ENCODE results near the gene SLC16A9.
"Not testable (repeated sequence)": the region's sequence is repeated elsewhere in the genome, so short reads cannot be mapped to it uniquely, and the experiment has no call there.

SLC16A9 gene

GRCh38 chr10:59709395-59710125 lies at the start of gene SLC16A9:
Gene SLC16A9 (minus strand): TSS chr10:59709850. CDS start chr10:59684291, 25,559 bp downstream.
- no peak for DNase-seq (ENCODE audit: low spot score)

GRCh38 chr10:59757966-59758365 lies 48.3 kb upstream of the SLC16A9 start:
- no peak for DNase-seq (ENCODE audit: low spot score)

GRCh38 chr10:59754951-59755350 lies 45.3 kb upstream of the SLC16A9 start:
- no peak for DNase-seq (ENCODE audit: low spot score)

- DNase-seq (ENCODE audit: low spot score), result no peak
Measured at GRCh38 chr10:59753267-59753666, 43.6 kb upstream of the SLC16A9 start, which contains the start of gene MRLN. Gene MRLN (minus strand): TSS chr10:59753455.

DNA sequence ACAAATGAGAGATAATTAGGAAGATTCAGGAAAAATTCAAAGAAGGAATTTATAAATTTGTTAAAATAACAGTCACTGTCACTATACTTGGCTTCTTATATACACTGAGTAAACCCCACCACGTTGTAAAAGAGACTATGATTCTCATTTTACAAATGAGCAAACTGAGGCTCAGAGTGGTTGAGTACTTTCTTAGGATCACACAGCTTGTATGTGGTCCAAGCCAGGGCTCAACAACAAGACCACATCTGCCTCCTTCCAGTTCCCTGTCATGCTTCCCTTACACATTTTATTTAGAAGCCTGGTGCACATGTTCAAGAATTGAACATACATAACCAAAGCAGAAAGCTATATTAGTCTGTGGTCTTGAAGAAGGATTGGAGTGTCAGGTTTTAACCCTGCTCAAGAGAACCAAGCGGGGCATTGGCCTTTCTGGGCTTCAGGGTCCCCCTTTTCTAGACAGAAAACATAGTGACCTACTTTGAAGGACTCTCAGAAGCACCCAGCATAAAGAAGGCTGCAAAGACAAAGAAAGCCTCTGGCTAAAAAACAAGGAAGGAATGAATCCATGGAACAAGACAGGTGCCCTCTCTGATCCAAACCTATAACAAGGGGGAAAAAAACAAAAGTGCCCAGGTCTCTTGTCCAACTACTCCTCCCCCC lies 42.8 kb upstream of the SLC16A9 start:
- DNase-seq (ENCODE audit: low spot score), result no peak

DNA sequence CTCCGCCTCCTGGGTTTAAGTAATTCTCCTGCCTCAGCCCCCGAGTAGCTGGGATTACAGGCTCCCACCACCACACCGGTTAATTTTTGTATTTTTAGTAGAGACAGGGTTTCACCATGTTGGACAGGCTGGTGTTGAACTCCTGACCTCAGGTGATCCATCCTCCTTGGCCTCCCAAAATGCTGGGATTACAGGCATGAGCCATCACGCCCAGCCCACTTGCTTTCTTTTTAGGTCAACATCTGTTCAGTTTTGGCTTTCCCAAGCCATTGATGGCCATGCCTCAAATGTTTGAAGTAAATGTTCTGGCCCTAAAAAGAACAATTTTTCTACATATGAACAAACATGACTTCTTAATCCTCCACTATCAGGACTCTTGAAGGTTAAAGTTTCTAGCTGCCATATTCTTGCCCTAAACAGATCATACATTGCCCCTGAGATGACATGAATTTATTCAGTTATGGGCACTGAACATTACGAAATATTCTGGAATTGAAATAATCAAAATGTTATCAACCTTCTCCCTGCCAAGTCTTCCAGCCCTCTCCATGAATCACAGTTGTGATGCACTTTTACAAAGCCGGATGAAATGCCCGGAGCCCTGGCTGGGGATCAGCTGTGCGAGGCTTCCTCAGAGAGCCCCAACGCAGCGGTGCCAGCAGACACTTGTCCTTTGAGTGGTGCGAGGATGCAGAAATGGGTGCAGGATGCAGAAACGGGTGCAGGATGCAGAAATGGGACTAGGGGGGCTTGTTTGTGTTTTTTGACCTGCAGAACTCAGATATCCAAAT lies 40.7 kb upstream of the SLC16A9 start:
- no peak for DNase-seq (ENCODE audit: low spot score)

DNA sequence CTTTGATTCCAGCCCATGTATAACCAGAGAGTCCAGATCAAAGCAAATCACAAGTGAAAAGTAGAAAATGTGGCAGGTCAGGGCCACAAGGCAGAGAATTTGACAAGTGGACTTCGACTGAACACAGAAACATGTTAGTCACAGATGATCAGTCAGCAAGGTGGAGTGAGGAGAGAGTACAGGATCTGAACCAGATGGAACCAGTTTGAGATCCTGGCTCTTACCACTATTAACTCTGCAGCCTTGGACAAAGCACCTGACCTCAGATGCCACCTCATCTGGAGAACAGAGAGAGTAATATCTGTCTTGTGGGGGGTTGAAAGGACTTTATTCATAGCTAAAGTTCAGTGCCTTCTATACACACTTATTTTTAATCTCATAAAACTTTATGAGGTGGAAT lies 39.2 kb upstream of the SLC16A9 start:
- DNase-seq (ENCODE audit: low spot score), result no peak

DNA sequence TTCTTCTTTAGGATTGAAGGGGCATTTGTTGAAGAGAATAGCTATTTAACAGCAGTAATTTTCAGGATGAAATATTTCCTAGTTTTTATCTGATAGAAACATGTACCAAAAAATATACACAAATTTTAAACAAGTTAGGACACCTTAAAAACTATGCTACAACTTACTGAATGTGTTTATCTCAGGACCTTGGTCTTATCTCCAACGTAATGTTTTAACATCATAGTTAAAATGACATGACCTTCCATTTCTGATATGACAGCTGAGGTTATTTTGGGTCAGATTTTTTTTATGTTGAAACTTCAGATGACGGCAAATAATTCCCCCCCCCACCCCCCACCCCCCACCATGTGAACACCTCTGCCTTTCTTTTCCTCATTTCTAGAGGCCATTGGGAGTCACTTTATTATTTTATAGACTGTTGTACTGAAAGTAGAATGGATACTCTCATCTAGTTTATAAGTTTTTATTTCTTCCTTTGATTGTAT lies 35.6 kb upstream of the SLC16A9 start:
- DNase-seq (ENCODE audit: low spot score), result no peak

- not testable (repeated sequence) for DNase-seq (ENCODE audit: low spot score)
Measured at GRCh38 chr10:59744762-59745161, 35.1 kb upstream of the SLC16A9 start.

- not testable (repeated sequence) for DNase-seq (ENCODE audit: low spot score)
Measured at GRCh38 chr10:59744156-59744555, 34.5 kb upstream of the SLC16A9 start.

DNA sequence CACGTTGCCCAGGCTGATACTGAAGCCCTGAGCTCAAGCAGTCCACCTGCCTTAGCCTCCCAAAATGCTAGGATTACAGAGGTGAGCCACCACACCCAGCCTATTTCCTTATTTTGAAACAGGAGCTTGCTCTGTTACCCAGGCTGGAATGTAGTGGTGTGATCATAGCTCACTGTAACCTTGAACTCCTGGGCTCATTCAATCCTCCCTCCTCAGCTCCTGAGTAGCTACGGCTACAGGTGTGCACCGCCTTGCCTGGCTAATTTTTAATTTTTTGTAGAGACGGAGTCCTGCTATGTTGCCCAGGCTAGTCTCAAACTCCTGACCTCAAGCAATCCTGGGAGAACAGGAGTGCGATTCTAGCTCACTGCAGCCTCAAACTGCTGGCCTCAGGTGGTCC lies 31.9 kb upstream of the SLC16A9 start:
- no peak for DNase-seq (ENCODE audit: low spot score)

DNA sequence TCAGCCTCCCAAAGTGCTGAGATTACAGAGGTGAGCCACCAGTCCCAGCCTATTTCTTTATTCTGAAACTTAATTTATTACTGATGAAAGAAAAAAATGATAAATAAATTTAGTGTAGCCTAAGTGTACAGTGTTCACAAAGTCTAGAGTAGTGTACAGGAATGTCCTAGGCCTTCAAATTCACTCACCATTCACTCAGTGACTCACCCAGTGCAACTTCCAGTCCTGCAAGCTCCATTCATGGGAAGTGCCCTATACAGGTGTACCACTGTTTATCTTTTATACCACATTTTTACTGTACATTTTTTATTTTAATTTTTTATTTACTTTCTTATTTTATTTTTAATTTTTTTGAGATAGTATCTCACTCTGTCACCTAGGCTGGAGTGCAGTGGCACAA lies 31.4 kb upstream of the SLC16A9 start:
- no peak for DNase-seq (ENCODE audit: low spot score)

GRCh38 chr10:59736749-59737148 lies 27.1 kb upstream of the SLC16A9 start:
- no peak for DNase-seq (ENCODE audit: low spot score)

GRCh38 chr10:59735296-59735695 lies 25.6 kb upstream of the SLC16A9 start:
- no peak for DNase-seq (ENCODE audit: low spot score)

- no peak for DNase-seq (ENCODE audit: low spot score)
Measured at GRCh38 chr10:59734014-59734462, 24.4 kb upstream of the SLC16A9 start.

GRCh38 chr10:59733321-59734013 lies 23.8 kb upstream of the SLC16A9 start:
- DNase-seq (ENCODE audit: low spot score), result not testable (repeated sequence)

DNA sequence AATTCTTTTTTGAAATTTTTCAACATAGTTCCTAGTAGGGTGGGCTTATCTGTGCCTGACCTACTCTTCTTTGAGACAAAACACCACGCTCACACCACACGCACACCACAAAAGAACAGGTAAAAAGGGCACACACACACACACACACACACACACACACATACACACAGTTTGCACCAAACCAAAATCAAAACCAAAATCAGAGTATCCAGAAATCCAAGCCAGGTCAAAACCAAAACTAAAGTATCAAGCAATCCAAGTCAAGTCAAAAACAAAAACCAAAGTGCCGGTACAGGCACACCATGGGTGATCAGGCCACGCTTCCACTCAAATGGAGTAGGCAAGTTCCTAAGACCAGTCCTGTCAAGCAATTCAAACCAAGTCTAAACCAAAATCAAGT lies 23.2 kb upstream of the SLC16A9 start:
- DNase-seq (ENCODE audit: low spot score), result not testable (repeated sequence)

DNA sequence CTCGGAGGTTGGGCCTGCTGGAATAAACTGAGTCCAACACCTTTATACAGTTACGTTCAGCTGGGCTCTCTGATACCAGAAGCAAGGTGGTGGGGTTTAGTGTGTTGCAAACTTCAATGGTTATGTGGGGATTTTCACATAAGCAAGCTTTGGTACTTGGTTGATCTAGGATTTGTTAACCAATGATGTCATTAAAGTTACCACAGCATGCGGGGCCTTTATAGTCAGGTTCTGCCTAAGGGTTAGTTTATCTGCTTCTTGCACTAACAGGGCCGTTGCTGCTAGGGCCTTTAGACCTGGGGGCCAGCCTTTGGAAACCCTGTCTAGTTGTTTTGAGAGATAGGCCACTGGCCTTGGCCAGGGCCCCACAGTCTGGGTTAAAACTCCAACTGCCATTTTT lies 19.5 kb upstream of the SLC16A9 start:
- not testable (repeated sequence) for DNase-seq (ENCODE audit: low spot score)

- DNase-seq (ENCODE audit: low spot score), result no peak
Measured at GRCh38 chr10:59724098-59724938, 14.7 kb upstream of the SLC16A9 start.

GRCh38 chr10:59720377-59720776 lies 10.7 kb upstream of the SLC16A9 start:
- no peak for DNase-seq (ENCODE audit: low spot score)

- no peak for DNase-seq (ENCODE audit: low spot score)
Measured at GRCh38 chr10:59719374-59719773, 9.7 kb upstream of the SLC16A9 start.

Data from CD4-positive, alpha-beta T cell treated with Interleukin-15 for 4 hours (primary cell).